PC-3 (cell line): ENCODE results near the gene ZC3H12C. TPM values are rescaled to one million over a fixed set of nuclear protein-coding genes. Genes with fewer than 3 reads are reported as not detected.
A peak's percentile ranks its signal among the peaks of the same experiment; 100 is the strongest.

Experiments used
- ATAC-seq: fragments of 200-7000 bp; cut with Tn5 transposase; 2 replicates; pipeline ENCODE4 v1.9.1; 2020; ENCODE audit warnings: mild to moderate bottlenecking, moderate library complexity
- BruUV-seq: library from RNA; stranded (reverse); fragments of 400-500 nt; replicated peaks from 2 replicates; lab custom pipeline; 2021; lab: Mats Ljungman, UMichigan
- CTCF ChIA-PET: fragments of 300-600 bp; sonication (Branson Sonifier 250); formaldehyde crosslinking; loops from one replicate; lab custom pipeline; 2022; ENCODE audit warnings: antibody characterized with exemption; lab: Charles Lee
- POLR2A ChIA-PET: fragments of 300-600 bp; sonication (Branson Sonifier 250); formaldehyde crosslinking; loops from one replicate; lab custom pipeline; 2022; ENCODE audit warnings: antibody characterized with exemption; ENCODE audit not compliant: unreplicated experiment; lab: Charles Lee
- DNase-seq: peaks from one replicate; pipeline ENCODE4 v3.0.0-alpha.2; 2015
- H2AFZ ChIP-seq: fragments of 300-600 bp; sonication (generic); 2 replicates; pipeline ENCODE4 v1.6.0; 2016; ENCODE audit warnings: antibody characterized with exemption, low read length
- H3F3A ChIP-seq: fragments of 300-600 bp; sonication (generic); one replicate; pipeline ENCODE4 v1.6.0; 2017; ENCODE audit warnings: antibody characterized with exemption, low read length, control low read depth, mild to moderate bottlenecking; ENCODE audit not compliant: unreplicated experiment
- H3K27ac ChIP-seq: fragments of 300-600 bp; sonication (generic); 2 replicates; pipeline ENCODE4 v1.5.1; 2016; ENCODE audit warnings: mild to moderate bottlenecking, low read length
- H3K27me3 ChIP-seq: fragments of 300-600 bp; sonication (generic); 2 replicates; pipeline ENCODE4 v1.6.1; 2016; ENCODE audit warnings: low read length, mixed read lengths
- H3K36me3 ChIP-seq: fragments of 300-600 bp; sonication (generic); 2 replicates; pipeline ENCODE4 v1.6.1; 2016; ENCODE audit warnings: low read depth, mixed run types, low read length, mixed read lengths
- H3K4me1 ChIP-seq: fragments of 300-600 bp; sonication (generic); 2 replicates; pipeline ENCODE4 v1.5.1; 2016; ENCODE audit warnings: low read length; ENCODE audit not compliant: insufficient read depth
- H3K4me2 ChIP-seq: fragments of 300-600 bp; sonication (generic); 2 replicates; pipeline ENCODE4 v1.6.0; 2016; ENCODE audit warnings: low read length
- H3K4me3 ChIP-seq: fragments of 300-600 bp; sonication (generic); 2 replicates; pipeline ENCODE4 v1.5.1; 2016; ENCODE audit warnings: mild to moderate bottlenecking, low read length, mixed read lengths
- H3K79me2 ChIP-seq: fragments of 300-600 bp; sonication (generic); 2 replicates; pipeline ENCODE4 v1.6.1; 2017; ENCODE audit warnings: low read length, mixed read lengths
- H3K9ac ChIP-seq: fragments of 300-600 bp; sonication (generic); 2 replicates; pipeline ENCODE4 v1.6.0; 2016; ENCODE audit warnings: mild to moderate bottlenecking, low read length
- H3K9me2 ChIP-seq: fragments of 300-600 bp; sonication (generic); replicated peaks from 2 replicates; pipeline ENCODE4 v1.6.1; 2016; ENCODE audit warnings: mixed run types, low read length, mixed read lengths
- H3K9me3 ChIP-seq: fragments of 300-600 bp; sonication (generic); 2 replicates; pipeline ENCODE4 v1.6.1; 2016; ENCODE audit warnings: low read length, mixed read lengths
- H4K20me1 ChIP-seq: fragments of 300-600 bp; sonication (generic); 2 replicates; pipeline ENCODE4 v1.6.1; 2016; ENCODE audit warnings: low read length, mixed read lengths
- EZH2 ChIP-seq: fragments of 300-600 bp; sonication (generic); IDR thresholded peaks from one replicate; pipeline ENCODE4 v1.6.1; 2017; ENCODE audit warnings: antibody characterized with exemption, mild to moderate bottlenecking, low read length; ENCODE audit not compliant: unreplicated experiment
- EZH2phosphoT487 ChIP-seq: fragments of 300-600 bp; sonication (generic); IDR thresholded peaks from 2 replicates; pipeline ENCODE4 v1.6.1; 2018; ENCODE audit warnings: mild to moderate bottlenecking, antibody characterized with exemption, low read length, borderline replicate concordance
- intact Hi-C: fragments of 100-400 bp; cut with micrococcal nuclease; formaldehyde crosslinking; loops from 2 replicates; pipeline ENCODE4 v1.9.0; 2023
- total RNA-seq: library from RNA; depleted of rRNA; stranded (reverse); fragments of >200 nt; gene quantifications from 2 replicates; pipeline ENCODE4 v1.2.3, GENCODE V29; 2014
- TF ChIP-seq, protein P1 (sequence below): fragments of 300-600 bp; sonication (generic); conservative IDR thresholded peaks from 2 replicates; pipeline ENCODE4 v1.5.1; 2017; ENCODE audit warnings: antibody characterized with exemption, low read depth, mild to moderate bottlenecking, low read length

ZC3H12C gene
- total RNA-seq, 1 experiment from 2014 or later, result 30.7 TPM

DNA sequence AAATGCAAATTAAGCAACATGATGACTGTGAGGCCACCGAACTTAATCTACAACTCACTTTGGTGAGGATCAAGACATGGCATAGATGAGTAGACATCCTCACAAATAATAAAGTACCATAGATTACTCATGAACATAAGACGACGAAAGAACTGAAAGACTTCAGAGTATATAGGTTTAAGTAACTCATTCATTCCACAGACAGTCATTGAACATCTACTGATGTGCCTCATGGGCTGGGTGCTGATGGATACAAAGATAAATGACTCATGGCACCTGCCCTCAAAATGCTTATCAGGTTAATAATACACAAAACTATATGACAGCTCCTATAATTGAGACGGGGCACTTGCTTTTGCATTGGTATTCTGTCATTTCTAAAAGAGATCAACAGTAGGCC, 63.3 kb downstream of the ZC3H12C start:
- Histone ChIP-seq H3K9me2 (no peaks in the 10 kb centered on the region), H3K4me3 (no peak overlapping the region), H3K27ac (no peak overlapping the region), H4K20me1 (no peaks in the 10 kb centered on the region), H2AFZ (no peak overlapping the region), H3K36me3 (peaks cover 57% of the 10 kb centered on the region), H3K27me3 (no peaks in the 10 kb centered on the region), H3K4me1 (no peaks in the 10 kb centered on the region), H3F3A (peaks cover 3% of the 10 kb centered on the region), H3K9ac (no peak overlapping the region), H3K79me2 (peaks cover 30% of the 10 kb centered on the region), H3K9me3 (no peaks in the 10 kb centered on the region), H3K4me2 (no peak overlapping the region)
- TF ChIP-seq EZH2, result no peak
- TF ChIP-seq EZH2phosphoT487, result no peak
- intact Hi-C loops, result no loop called here
- no TSS peak for BruUV-seq
- ChIA-PET CTCF (no interaction called here), POLR2A (no interaction called here)
- no peak for ATAC-seq
- peak; percentile 48 for DNase-seq

DNA sequence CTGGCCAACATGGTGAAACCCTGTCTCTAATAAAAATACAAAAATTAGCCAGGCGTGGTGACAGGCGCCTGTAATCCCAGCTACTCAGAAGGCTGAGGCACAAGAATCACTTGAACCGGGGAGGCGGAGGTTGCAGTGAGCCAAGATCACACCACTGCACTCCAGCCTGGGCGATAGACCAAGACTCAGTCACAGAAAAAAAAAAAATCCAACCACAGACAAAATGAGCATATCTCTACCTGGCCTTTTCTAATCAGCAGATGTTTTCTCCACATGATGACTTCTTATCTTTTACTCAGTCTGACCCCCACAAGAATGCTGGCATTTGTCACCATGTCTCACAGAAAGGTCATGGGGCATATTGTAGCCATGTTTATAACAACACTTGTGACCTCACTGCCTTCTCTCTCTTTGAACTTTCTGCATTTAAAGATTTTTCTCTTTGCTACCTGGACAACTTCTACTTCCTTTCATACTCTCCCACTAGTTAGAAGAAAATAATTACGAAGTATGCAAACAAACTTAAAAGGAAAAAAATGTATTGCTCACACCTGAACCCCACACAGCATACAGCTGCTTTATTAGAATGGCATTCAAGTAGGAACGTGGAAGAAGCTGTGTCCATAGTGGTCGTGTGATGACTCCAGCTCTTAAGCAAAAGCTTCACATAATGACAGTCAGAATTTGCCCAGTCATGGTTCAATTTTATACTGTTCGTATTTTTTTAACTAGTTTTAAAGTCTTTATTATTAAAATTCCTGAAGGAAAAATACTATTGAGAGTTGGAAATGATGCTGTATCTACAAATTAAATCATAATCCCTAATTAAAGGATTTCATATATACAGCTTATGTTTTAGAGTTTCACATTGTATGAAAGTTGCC, 65.4 kb downstream of the ZC3H12C start:
- Histone ChIP-seq H3K9me3 (no peaks in the 10 kb centered on the region), H3K36me3 (peaks cover 68% of the 10 kb centered on the region), H3K9me2 (no peaks in the 10 kb centered on the region), H3K9ac (no peak overlapping the region), H2AFZ (no peak overlapping the region), H3F3A (peaks cover 3% of the 10 kb centered on the region), H3K27ac (no peak overlapping the region), H3K4me3 (no peak overlapping the region), H3K4me1 (no peaks in the 10 kb centered on the region), H3K27me3 (no peaks in the 10 kb centered on the region), H3K4me2 (no peak overlapping the region), H4K20me1 (no peaks in the 10 kb centered on the region), H3K79me2 (peaks cover 13% of the 10 kb centered on the region; the same call in 1 of the 2 replicates)
- no peak for TF ChIP-seq EZH2phosphoT487
- ATAC-seq (no peak), DNase-seq (no peak)
- POLR2A ChIA-PET, result interaction anchor here (0.5 kb wide), 2 partner anchors 8 to 187 kb away, joined by 4 to 5 read pairs; no protein-coding TSS in a partner anchor
- BruUV-seq, result no TSS peak
- CTCF ChIA-PET, result no interaction called here
- intact Hi-C loops, result no loop called here

DNA sequence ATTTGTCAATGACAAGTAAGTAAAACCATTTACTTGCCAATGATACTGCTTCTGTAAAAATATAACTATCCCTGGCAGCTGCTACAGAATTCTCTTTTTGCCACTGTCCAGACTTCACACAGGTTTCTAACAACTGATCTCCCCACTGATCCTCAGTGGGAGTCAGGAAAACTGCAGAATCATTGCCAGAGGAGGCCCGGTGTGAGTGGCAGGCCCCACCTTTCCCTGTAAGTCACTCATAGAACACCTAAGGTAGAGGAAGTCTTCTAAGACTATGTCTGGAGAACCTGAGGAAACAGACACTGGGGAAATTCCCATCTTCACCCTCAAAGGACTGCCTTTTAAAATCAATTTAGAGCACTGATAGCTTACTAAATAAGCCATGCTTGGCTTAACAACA, 66.3 kb downstream of the ZC3H12C start:
- Histone ChIP-seq H3K4me1 (no peaks in the 10 kb centered on the region), H3F3A (peaks cover 3% of the 10 kb centered on the region), H3K79me2 (peaks cover 9% of the 10 kb centered on the region; the same call in 1 of the 2 replicates), H2AFZ (no peak overlapping the region), H3K27me3 (no peaks in the 10 kb centered on the region), H3K9me2 (no peaks in the 10 kb centered on the region), H3K9ac (no peak overlapping the region), H3K4me2 (no peak overlapping the region), H3K9me3 (no peaks in the 10 kb centered on the region), H4K20me1 (no peaks in the 10 kb centered on the region), H3K36me3 (peaks cover 72% of the 10 kb centered on the region), H3K4me3 (no peak overlapping the region), H3K27ac (0 out of 2 replicates have a peak overlapping the region, but pooled peaks have one; percentile 0)
- BruUV-seq, result no TSS peak
- POLR2A ChIA-PET, result no interaction called here
- DNase-seq, result no peak
- no peak for TF ChIP-seq EZH2
- TF ChIP-seq, protein P1, sequence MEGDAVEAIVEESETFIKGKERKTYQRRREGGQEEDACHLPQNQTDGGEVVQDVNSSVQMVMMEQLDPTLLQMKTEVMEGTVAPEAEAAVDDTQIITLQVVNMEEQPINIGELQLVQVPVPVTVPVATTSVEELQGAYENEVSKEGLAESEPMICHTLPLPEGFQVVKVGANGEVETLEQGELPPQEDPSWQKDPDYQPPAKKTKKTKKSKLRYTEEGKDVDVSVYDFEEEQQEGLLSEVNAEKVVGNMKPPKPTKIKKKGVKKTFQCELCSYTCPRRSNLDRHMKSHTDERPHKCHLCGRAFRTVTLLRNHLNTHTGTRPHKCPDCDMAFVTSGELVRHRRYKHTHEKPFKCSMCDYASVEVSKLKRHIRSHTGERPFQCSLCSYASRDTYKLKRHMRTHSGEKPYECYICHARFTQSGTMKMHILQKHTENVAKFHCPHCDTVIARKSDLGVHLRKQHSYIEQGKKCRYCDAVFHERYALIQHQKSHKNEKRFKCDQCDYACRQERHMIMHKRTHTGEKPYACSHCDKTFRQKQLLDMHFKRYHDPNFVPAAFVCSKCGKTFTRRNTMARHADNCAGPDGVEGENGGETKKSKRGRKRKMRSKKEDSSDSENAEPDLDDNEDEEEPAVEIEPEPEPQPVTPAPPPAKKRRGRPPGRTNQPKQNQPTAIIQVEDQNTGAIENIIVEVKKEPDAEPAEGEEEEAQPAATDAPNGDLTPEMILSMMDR, result no peak
- TF ChIP-seq EZH2phosphoT487, result no peak
- CTCF ChIA-PET, result no interaction called here
- ATAC-seq, result no peak; the same call in 1 of the 2 replicates
- intact Hi-C loops, result no loop called here
